Testis (tissue), 3 donors: ENCODE results near the gene NIF3L1. TPM values are rescaled to one million over a fixed set of nuclear protein-coding genes. Genes with fewer than 3 reads are reported as not detected.

Experiments
- DNase-seq: peaks from one replicate; pipeline ENCODE4 v3.0.0-alpha.2; 2019
- H3K27ac ChIP-seq, 2 donors: fragments of 200-600 bp; sonication (generic); one replicate each; pipeline ENCODE4 v1.5.1; 2019
- H3K27me3 ChIP-seq: fragments of 200-600 bp; sonication (generic); one replicate; pipeline ENCODE4 v1.5.1; 2019
- H3K36me3 ChIP-seq: fragments of 200-600 bp; sonication (generic); one replicate; pipeline ENCODE4 v1.5.1; 2017; ENCODE audit warnings: low read depth; ENCODE audit errors: missing control alignments
- H3K4me1 ChIP-seq: fragments of 200-600 bp; sonication (generic); one replicate; pipeline ENCODE4 v1.5.1; 2019
- H3K4me3 ChIP-seq, 2 donors: fragments of 200-600 bp; sonication (generic); one replicate each; pipeline ENCODE4 v1.5.1; 2017 to 2019
- H3K9me3 ChIP-seq: fragments of 200-600 bp; sonication (generic); one replicate; pipeline ENCODE4 v1.5.1; 2017
- POLR2A ChIP-seq: fragments of 450-650 bp; IDR thresholded peaks from one replicate; pipeline ENCODE4 v1.6.1; 2017; ENCODE audit warnings: antibody characterized with exemption, mild to moderate bottlenecking, moderate library complexity
- WGBS, 2 donors: methylation state at CpG; one replicate each; pipeline ENCODE4 v1.1.5; 2018; 5-methylcytosine and 5-hydroxymethylcytosine counted together
- intact Hi-C: fragments of 100-400 bp; cut with DNase I; formaldehyde crosslinking; loops from one replicate; pipeline ENCODE4 v1.15.1; 2023; ENCODE audit warnings: low total_unique reads
- polyA plus RNA-seq: library from polyadenylated mRNA; stranded (reverse); fragments of 350-450 nt; fragmentation: Illumina TruSeq; extraction: RNeasy Lipid Tissue Mini Kit (QIAGEN cat#74804); gene quantifications from one replicate; pipeline ENCODE4 v1.2.3, GENCODE V29; 2014; ENCODE audit warnings: low read depth, low replicate concordance; ENCODE audit not compliant: insufficient read depth
- total RNA-seq, 2 donors: library from RNA; depleted of rRNA; stranded (reverse); fragments of >200 nt; gene quantifications; one replicate each; pipeline ENCODE4 v1.2.3, GENCODE V29; 2016
- TF ChIP-seq, protein P1 (sequence below), 3 experiments: fragments of 450-650 bp in 2 of 3; fragments of 200-600 bp in 1 of 3; sonication (generic) in 1 of 3; IDR thresholded peaks; one replicate each; pipeline ENCODE4 v1.5.1; 2016 to 2019; ENCODE audit warnings: antibody characterized with exemption in 3 of 3, mild to moderate bottlenecking in 2 of 3, moderate library complexity in 1 of 3

NIF3L1 gene
- total and polyA plus RNA-seq, 3 donors from 2014 or later: 36.1 to 45.9 (median 36.1) TPM

DNA sequence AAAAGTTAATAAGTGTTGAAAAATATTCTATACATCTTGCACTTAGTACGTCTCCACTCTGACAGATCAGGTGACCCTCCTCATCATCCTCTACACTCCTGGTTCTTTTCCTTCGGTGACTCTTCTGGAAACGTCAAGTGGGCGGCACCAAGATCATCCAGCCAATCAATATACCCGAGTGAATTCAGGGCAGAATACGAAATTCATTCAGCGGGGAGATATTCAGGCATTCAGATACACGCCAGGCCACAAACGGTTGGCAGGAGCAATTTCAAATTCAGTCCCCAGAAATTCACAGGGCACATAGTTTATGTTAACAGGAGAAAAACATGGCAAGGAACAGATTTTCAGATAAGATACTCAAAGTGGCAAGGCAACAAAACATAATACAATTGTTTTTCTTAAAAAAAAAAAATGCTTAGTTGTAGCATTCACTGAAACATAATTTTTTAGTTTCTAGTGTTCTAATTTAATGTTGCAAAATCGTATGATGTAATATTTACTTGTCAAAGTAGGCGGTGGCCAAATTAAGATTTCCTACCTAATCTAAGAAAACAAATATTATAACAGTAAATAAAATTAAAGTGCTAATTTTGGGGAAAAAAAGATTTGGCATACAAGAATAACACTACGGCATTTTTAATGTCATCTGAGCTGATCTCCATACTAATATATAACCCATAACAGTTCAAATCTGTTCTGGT lies 28.9 kb upstream of the NIF3L1 start:
- no peaks in the 10 kb centered on the region for H3K9me3 ChIP-seq
- DNase-seq: peak; percentile 46
- no peaks in the 10 kb centered on the region for H3K36me3 ChIP-seq
- H3K27me3 ChIP-seq: no peaks in the 10 kb centered on the region
- H3K27ac ChIP-seq: peak overlapping the region; percentile 51 to 100
- intact Hi-C loops: no loop called here
- no peak overlapping the region for H3K4me3 ChIP-seq
- 32 to 33% methylated on average over 12 of the region's 12 CpGs for WGBS, 2 donors
- H3K4me1 ChIP-seq: peaks cover 18% of the 10 kb centered on the region
- TF ChIP-seq, protein P1, sequence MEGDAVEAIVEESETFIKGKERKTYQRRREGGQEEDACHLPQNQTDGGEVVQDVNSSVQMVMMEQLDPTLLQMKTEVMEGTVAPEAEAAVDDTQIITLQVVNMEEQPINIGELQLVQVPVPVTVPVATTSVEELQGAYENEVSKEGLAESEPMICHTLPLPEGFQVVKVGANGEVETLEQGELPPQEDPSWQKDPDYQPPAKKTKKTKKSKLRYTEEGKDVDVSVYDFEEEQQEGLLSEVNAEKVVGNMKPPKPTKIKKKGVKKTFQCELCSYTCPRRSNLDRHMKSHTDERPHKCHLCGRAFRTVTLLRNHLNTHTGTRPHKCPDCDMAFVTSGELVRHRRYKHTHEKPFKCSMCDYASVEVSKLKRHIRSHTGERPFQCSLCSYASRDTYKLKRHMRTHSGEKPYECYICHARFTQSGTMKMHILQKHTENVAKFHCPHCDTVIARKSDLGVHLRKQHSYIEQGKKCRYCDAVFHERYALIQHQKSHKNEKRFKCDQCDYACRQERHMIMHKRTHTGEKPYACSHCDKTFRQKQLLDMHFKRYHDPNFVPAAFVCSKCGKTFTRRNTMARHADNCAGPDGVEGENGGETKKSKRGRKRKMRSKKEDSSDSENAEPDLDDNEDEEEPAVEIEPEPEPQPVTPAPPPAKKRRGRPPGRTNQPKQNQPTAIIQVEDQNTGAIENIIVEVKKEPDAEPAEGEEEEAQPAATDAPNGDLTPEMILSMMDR (IDR thresholded peaks at IDR 0.05): no peak
- no peak for TF ChIP-seq POLR2A

DNA sequence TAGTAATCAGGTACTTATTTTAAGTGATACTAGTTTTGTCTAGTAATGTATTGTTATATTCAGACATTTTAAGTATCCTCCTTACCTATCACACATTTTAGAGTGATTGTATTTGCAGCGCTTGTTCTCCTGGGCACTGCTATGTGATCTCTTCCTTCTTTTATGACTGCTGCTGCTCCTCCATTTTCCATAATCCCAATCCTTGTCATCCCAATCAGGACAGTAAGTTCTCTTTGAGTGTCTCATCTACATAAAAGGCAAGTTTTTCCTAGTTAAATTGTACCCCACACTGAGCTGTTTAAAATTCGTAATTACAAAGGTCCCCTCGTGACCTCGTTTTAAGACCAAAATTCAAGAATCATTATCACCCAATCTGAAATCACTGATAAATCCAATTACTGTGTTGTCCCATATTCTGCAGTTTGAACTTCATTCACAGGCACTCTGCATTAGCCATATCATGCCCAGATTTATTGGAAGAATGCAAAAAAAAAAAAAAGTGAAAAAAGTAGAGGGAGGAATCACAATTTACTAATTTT lies 27.5 kb upstream of the NIF3L1 start:
- Histone ChIP-seq H3K27ac (peak overlapping the region; percentile 100), H3K4me3 (peak overlapping the region; percentile 97 to 100), H3K27me3 (no peaks in the 10 kb centered on the region), H3K36me3 (no peaks in the 10 kb centered on the region), H3K4me1 (peaks cover 19% of the 10 kb centered on the region), H3K9me3 (no peaks in the 10 kb centered on the region)
- intact Hi-C loops: no loop called here
- 4 to 8% methylated on average over 4 of the region's 4 CpGs for WGBS, 2 donors
- TF ChIP-seq, protein P1 (IDR thresholded peaks at IDR 0.05): no peak
- TF ChIP-seq POLR2A: no peak
- no peak for DNase-seq

DNA sequence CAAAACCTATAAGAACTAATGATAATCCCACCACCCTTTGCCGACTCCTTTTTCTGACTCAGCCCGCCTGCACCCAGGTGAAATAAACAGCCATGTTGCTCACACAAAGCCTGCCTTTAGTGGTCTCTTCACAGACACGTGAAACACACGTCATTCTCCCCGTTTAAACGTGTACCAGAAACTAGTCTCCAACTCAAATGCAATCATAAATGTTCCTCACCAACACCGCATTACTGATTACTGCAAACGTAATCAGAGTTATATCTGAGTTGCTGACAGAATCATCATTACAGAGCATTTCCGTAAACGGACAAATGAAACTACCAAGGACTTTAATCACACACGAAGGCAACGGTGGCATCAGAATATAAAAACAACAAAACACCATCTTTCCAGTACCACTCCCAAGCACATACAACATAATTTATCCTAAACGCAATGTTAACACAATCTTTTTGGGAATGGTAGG lies 26.6 kb upstream of the NIF3L1 start:
- Histone ChIP-seq H3K4me1 (peaks cover 26% of the 10 kb centered on the region), H3K36me3 (no peaks in the 10 kb centered on the region), H3K4me3 (peak overlapping the region; percentile 97 to 100), H3K27me3 (no peaks in the 10 kb centered on the region), H3K9me3 (no peaks in the 10 kb centered on the region), H3K27ac (peak overlapping the region; percentile 100)
- intact Hi-C loops: no loop called here
- TF ChIP-seq POLR2A: peak; percentile 61
- TF ChIP-seq, protein P1 (IDR thresholded peaks at IDR 0.05): no peak
- peak; percentile 81 for DNase-seq
- 0 to 1% methylated on average over 13 of the region's 13 CpGs for WGBS, 2 donors

DNA sequence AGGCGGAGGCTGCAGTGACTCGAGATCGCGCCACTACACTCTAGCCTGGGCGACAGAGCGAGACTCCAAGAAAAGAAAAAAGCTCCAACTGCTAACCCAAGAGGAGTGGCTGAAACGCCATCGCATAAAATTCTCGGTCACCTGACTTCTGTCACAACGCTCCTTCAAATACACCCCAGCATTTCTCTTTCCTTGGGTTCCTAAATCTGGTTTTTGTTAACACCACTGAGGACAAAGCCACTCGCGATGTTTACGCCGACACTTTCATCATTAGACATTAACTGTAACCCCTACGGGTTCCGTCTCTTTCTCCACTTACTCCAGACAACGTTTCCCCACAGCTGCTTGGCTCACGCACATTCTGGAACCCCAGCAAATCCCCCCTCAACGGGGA lies 25.4 kb upstream of the NIF3L1 start:
- Histone ChIP-seq H3K27ac (peak overlapping the region; percentile 100), H3K4me1 (peaks cover 26% of the 10 kb centered on the region), H3K36me3 (no peaks in the 10 kb centered on the region), H3K4me3 (peak overlapping the region; percentile 97 to 100), H3K27me3 (no peaks in the 10 kb centered on the region), H3K9me3 (no peaks in the 10 kb centered on the region)
- TF ChIP-seq POLR2A: no peak
- TF ChIP-seq, protein P1 (IDR thresholded peaks at IDR 0.05): no peak
- intact Hi-C loops: no loop called here
- peak; percentile 40 for DNase-seq
- 0 to 2% methylated on average over 19 of the region's 19 CpGs for WGBS, 2 donors
